KBM-7 (cell line): ENCODE data around the gene CDH23.

Source experiments
- DNase-seq: peaks from one replicate; pipeline ENCODE4 v3.0.0-alpha.2; 2015
- in situ Hi-C: fragments of 300-500 bp; cut with MboI; formaldehyde crosslinking; loops from 2 replicates; pipeline ENCODE4 v1.14.3; 2020; ENCODE audit warnings: low sequenced_read_pairs, low pct_unique_long_range_greater_than_20kb, mixed read lengths

CDH23 gene

GRCh38 chr10:71389768-71390460 lies 6.8 kb upstream of the CDH23 start:
- DNase-seq: no peak
- in situ Hi-C loops: no loop called here

- in situ Hi-C loops: no loop called here
These were observed 6.3 kb upstream of the CDH23 start for GRCh38 chr10:71390461-71390835.

GRCh38 chr10:71390921-71391690 lies 5.6 kb upstream of the CDH23 start:
- DNase-seq: no peak
- in situ Hi-C loops: no loop called here

More at GRCh38 chr10:71390461-71390835, 6.3 kb upstream of the CDH23 start:
- DNase-seq: no peak

- in situ Hi-C loops: no loop called here
These were observed 5.0 kb upstream of the CDH23 start for GRCh38 chr10:71391701-71392100.

GRCh38 chr10:71392292-71392691 lies 4.4 kb upstream of the CDH23 start:
- DNase-seq: no peak
- in situ Hi-C loops: no loop called here

More at GRCh38 chr10:71391701-71392100, 5.0 kb upstream of the CDH23 start:
- no peak for DNase-seq

- DNase-seq: no peak
- in situ Hi-C loops: no loop called here
These were observed 3.6 kb upstream of the CDH23 start for GRCh38 chr10:71392791-71393781.

GRCh38 chr10:71393841-71394475 lies 2.8 kb upstream of the CDH23 start:
- DNase-seq: no peak
- in situ Hi-C loops: no loop called here

- DNase-seq: no peak
- in situ Hi-C loops: no loop called here
These were observed 1.7 kb upstream of the CDH23 start for GRCh38 chr10:71394926-71395562.

- no peak for DNase-seq
- in situ Hi-C loops: no loop called here
These were observed 1.1 kb upstream of the CDH23 start for GRCh38 chr10:71395621-71396020.

- in situ Hi-C loops: no loop called here
- peak; percentile 74 for DNase-seq
These were observed 523 bp upstream of the CDH23 start for GRCh38 chr10:71396084-71396710.

- in situ Hi-C loops: no loop called here
- DNase-seq: no peak
These were observed 834 bp downstream of the CDH23 start for GRCh38 chr10:71397296-71398212.

GRCh38 chr10:71398976-71399375 lies 2.3 kb downstream of the CDH23 start:
- no peak for DNase-seq
- in situ Hi-C loops: no loop called here

GRCh38 chr10:71399946-71400345 lies 3.2 kb downstream of the CDH23 start:
- DNase-seq: no peak
- in situ Hi-C loops: no loop called here

GRCh38 chr10:71401056-71401455 lies 4.3 kb downstream of the CDH23 start:
- in situ Hi-C loops: no loop called here
- DNase-seq: no peak

- DNase-seq: no peak
These were observed 5.3 kb downstream of the CDH23 start for GRCh38 chr10:71402005-71402404.

GRCh38 chr10:71404503-71405295 lies 8.0 kb downstream of the CDH23 start:
- no peak for DNase-seq
- in situ Hi-C loops: no loop called here

More at GRCh38 chr10:71402005-71402404, 5.3 kb downstream of the CDH23 start:
- in situ Hi-C loops: no loop called here
